HT1080 (cell line): ENCODE results near the gene CFAP77. TPM values are rescaled to one million over a fixed set of nuclear protein-coding genes. Genes with fewer than 3 reads are reported as not detected.

Experiments used
- DNase-seq: peaks from one replicate; pipeline ENCODE4 v3.0.0-alpha.2; 2015; ENCODE audit warnings: low read depth
- small RNA-seq: library from RNA; depleted of rRNA; stranded (forward); fragments of <200 nt; gene quantifications from one replicate; pipeline ENCODE3, GENCODE V24; 2014
- total RNA-seq: library from RNA; depleted of rRNA; stranded (reverse); fragments of >200 nt; shearing (Covaris generic); gene quantifications from 2 replicates; pipeline ENCODE4 v1.2.3, GENCODE V29; 2014; rRNA removed

CFAP77 gene
- total RNA-seq, 1 experiment from 2014 or later, result not detected

DNA sequence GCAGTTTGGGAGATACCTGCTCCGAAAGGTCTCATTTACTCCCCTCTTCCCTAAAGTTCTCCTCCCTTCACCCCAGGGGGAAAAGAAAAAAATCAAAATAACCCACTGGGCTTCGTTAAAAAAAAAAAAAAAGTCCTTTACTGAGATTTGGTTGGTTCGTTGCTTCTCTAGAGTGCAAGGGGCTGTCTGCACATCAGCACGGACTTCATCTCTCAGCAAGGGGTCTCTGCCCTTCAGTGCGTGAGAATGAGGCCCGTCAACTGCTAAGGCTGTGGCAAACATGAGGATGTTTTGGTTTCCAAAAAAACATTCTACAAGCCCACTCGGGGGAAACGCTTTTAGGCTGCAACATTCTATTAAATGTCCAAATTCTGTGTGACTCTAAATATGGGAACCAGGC, 182.4 kb downstream of the CFAP77 start:
- DNase-seq, result no peak

DNA sequence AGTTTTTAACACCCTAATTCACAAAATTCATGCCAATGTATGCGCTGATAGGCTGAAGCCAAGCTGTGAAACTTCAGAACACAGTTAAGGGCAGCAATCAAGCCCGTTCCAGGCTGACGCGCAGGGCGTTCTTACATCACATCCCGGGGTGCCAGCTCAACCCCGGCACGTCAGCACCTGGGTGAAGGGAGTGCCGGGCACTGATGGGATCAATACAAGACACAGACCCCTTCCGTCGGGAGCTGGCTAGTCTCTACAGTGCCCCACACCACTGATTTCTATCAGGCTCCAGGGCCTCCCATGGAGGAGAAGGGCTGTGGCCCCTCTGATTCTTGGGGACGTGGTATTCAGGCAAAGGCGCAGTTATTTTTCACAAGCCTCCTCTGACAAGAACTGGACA, 184.4 kb downstream of the CFAP77 start:
- no peak for DNase-seq

DNA sequence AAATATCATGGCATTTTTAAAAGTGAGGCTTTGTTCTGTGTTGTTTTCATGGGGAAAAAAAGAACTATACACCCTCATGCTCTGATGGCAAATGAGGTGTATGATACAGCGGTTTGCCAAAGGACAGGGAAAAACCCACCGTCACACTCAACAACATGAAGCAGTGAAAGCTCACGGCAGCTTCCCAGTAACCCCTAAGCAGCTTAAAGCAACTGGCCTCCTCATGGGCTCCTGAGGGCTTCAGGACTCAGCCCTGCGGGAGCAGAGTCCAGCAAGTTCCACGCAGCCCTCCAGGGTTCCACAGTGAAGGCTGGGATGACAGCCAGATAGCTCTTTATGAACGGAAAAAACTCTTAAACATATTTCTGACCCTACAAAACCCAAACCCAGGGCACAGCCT, 185.3 kb downstream of the CFAP77 start:
- no peak for DNase-seq

DNA sequence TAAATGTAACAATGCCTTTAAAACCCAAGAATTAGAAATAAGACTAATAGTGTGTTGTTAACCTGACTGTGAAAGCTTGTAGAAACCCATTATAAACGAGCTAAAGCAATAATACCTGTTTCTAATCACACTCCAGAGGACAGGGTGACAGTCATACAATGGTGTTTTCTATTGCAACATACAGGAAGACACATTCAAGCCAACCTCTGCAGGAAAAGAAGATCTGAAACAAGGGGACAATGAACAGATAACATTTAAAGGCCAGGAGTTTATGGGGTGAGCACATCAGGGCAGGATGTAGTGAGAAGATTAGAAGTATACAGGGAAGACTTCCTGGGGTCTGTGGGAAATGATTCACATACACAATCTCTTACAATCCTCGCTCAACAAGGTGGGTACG, 186.2 kb downstream of the CFAP77 start:
- no peak for DNase-seq

DNA sequence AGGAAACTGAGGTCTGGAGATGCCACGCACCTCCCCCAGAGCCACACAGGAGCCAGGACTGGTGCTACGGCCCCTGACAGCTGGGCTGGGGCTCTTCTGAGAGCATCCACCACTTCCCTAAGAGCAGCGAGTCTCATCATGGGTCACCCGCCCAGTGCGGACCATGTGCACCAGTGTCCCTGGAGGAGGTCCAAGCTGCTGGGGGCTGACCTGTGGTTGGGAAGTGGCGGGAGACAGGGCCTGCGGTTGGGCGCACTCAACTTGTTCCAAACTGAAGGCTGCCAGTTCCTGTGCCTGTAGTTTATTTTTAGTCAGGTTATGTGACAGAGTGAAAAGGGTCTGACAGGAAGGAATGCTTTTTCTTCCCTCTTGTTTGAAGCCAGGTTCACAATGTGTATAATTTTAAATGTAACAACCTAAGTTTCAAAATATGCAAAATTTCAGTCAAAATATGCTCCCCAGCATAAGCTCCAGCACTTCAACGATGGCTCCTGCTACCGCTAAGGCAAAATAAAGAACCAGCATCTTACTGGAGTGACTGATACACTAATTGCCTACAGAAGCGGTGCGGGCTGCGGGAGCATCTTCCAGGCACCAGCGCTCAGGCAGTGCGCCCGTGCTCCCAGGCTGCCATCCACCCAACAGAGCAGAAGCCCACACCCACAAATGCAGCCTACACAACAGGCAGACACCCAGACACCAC, 187.2 kb downstream of the CFAP77 start:
- DNase-seq, result no peak

DNA sequence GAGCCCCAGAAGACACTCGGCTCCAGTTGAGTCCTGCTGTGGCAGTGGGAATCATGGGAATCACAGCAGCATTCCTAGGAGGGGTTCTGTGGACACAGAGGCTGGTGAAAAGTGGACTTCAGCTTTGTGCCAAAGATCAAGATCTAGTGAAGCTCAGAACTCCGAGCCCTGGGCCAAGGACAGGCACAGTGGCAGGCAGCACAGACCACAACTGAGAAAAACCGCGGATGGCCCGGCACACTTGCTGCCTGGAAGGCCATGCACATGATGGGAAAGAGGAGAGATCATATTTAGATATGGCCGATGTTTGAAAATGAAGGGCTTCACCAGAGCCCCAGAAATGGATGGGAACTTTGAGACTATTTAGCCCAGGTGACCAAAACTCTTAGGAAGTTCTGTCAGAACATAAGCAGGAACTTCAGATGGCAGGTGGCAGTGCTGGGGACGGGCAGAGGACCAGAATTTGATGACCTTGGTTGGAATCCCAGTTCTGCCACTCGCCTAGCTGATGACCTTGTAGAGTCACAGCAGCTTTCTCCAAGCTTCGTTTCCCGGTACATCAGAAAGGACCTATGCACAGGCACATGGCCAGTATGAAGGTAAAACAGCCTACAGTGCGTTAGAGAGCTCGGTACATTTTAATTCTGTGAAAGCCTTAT, 190.4 kb downstream of the CFAP77 start:
- DNase-seq, result no peak

DNA sequence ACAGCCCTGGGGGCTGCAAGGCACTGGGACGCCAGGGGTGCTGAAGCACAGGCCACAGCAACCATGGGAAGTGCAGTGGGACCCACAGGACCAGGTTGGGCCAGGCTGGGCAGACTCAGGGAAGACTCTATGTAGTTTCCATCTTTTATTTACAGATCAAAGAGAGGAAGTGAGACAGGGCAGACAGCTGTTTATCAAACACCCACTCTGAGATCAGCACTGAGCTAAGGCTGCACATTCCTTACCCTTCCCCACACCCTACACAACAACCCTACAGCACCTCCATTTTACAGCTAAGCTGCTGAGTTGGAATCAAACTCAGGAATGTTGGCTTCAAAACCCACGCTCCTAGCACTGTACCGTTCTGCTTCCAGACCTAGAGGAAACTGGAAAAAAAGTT, 192.2 kb downstream of the CFAP77 start:
- DNase-seq, result no peak

DNA sequence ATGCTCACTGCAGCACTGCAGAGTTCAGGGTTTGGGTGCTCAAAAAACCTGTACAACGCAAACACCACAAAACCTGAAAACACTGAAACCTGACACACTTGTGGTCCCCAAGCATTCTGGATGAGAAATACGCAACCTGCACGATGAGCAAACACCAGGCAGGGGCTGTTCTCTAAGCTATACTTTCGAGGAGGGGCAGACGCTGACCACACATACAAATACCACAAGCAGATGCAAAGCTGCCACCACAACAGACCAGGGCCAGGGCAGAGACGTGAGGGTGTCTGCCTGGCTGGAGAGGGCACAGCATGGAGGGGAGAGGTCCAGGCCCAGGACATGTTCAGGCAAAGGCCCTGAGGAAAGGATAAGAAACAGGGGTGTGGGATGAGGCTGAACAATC, 195.4 kb downstream of the CFAP77 start:
- DNase-seq, result no peak

DNA sequence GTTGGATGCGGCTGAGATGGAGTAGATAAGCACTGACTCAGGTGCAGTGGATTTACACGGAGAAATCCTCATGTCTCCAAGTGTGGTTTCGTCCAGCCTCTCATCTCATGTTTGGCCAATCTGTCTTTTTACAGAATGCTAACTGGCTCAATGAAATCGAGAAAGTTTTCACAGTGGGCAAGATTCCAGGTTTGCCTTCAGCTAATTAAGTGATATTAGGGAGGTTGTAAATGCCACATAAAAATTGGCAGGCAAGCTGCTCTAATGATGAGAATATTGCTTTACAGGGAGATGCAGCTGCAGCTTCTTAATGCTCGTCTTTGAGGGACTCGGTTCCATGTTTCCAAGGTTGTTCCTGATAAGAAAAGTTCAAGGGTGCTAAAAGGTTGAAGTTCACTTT, 196.1 kb downstream of the CFAP77 start:
- no peak for DNase-seq

DNA sequence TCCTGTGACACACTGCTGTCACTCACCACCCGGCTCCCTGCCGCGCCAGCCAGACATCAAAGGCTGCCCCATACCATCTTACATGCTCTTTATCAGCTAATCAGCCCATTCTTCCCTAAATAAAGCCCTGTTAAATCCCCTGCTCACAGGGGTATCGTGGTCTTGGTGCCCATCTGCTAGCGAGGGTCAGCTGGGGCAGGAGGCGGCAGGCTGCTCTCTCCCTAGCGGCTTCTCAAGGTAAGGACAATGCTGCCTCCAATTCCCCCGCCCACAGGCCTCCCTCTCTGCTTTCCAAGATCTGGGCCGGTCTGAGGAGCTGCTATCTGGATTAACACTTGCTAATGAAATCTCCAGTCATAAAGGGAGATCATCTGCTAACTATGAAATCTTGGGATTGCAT, 199.2 kb downstream of the CFAP77 start:
- DNase-seq, result no peak

DNA sequence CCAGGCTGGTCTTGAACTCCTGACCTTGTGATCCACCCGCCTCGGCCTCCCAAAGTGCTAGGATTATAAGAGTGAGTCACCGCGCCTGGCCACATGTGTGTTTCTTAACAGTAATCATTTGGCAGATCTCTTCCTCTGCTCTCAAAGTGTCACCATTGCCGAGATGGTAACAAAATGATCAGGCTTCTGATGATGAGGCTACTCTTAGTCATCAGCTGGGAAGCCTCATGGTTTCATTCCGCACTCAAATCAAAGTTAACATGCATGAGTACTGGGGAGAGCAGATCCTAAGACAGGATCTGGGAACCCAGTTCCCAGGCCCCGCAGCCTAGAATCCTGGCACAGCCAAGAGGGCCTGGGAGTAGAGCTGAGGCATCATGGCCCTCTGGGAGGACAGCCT, 199.8 kb downstream of the CFAP77 start:
- peak; percentile 95 for DNase-seq

DNA sequence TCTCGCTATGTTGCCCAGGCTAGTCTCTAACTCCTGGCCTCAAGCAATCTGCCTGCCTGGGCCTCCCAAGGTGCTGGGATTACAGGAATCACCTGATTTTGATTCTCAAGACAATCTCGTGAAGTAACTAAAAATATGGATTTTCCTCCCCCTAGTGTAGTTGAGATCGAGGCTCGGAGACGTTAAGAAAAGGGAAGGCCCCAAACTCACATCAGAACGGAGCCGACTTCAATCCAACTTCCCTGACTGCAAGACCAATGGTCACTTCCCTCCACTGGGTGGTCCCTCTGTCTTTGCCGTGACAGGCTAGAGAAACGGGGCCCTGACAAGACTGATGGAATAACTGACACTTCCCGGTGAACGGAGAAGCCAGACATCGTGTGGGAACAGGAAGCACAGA, 200.7 kb downstream of the CFAP77 start:
- DNase-seq, result no peak

DNA sequence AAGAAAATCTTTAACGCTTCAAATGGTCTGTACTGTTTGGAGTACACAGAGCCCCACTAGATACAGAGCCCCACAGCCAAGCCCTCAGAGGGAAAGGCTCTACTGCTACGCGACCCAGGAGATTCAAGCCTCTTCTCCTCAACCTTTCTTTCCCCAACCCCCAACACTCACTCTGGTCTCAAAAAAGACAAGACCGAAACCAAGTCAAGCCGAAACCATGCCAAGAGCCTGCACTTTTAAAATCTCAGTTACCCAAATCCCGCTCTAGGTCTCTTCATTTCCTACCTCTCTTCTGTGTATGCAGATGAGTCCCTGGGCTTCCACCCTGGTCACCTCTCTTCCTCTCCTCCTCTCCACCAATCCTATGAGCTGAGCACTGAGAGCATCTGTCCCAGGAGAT, 204.3 kb downstream of the CFAP77 start:
- DNase-seq, result no peak

DNA sequence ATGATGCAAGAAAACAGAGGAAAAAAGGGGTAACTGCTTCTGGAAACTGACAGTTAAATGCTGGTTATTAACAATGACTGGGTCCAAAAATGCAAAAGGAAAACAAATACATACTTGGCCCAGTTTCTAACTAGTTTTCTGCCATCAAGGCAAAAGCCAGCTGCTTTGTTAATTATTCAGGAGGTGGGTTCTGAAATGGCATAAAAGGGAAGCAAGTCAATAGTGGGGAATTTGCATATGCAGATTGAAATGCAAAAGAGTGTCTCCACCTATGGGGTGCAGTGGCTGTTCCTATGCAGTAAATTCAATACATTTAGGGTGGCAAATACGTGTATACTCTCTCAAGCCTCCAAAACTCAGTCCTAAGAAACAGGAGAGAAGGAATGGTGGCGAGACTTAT, 205.8 kb downstream of the CFAP77 start:
- DNase-seq, result no peak

DNA sequence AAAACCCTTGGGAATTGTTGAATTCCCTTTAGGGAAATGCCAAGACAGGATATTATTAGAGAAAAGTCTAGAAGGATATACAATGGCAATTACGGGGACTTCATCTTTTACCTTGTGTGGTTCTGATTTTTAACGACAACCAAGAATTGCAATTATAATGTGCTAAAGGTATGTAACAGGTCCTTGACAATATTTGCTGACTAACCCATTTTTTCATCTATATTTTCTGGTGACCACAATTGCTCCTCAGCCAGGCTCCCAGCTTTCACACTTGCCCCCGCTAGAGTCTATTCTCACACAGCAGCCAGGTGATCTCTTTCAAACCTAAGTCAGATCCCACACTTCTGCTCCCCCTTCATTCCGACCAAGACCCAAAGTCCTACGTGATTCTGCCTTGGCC, 206.7 kb downstream of the CFAP77 start:
- DNase-seq, result no peak

DNA sequence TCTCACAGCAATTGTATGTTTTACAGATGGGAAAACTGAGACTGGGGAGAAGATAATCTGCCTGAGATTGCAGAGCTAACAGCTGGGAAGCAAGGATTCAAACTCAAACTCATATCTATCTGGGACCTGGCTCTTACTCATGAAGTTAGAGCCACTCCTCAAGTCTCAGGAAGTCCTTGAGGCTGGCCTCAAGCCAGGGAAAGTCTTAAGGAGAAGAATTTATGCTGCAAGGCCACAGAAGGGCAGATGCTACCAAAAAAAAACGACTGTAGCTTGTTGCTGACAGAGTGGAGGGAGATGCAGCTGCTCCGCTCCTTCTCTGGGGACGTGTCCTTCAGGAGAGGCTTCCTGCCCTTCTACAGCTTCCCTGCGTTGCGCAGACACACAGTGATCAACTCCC, 212.1 kb downstream of the CFAP77 start:
- DNase-seq, result peak; percentile 35

Small RNA genes lying within 50 kb of the gene (small RNA-seq; reads per million reads assigned to genes)
- gene RNU5D-2P, result 0.98 reads per million, percentile 73 among the genes with 10 or more reads in this experiment

Other genes with a start within 250 kb of the CFAP77 start
- gene NTNG2, start 248.2 kb upstream of the CFAP77 start, total RNA-seq, result 1.1 and 2.6 TPM in 2 replicates
- 16.1 and 17.9 TPM in 2 replicates for gene SETX, start 55.2 kb upstream of the CFAP77 start, total RNA-seq
- gene TTF1, start 3.4 kb upstream of the CFAP77 start, total RNA-seq, result 18.1 and 20.4 TPM in 2 replicates
- not detected in 2 replicates for gene BARHL1, start 172.4 kb downstream of the CFAP77 start, total RNA-seq